AG09309 (cell line): Measurements from ENCODE around the gene CHP2.

ENCODE experiments used
- DNase-seq: peaks from one replicate; pipeline ENCODE4 v3.0.0-alpha.2; 2010; ENCODE audit warnings: low read depth
- H3K4me3 ChIP-seq: 2 replicates; pipeline ENCODE4 v1.5.1; 2011; ENCODE audit warnings: mild to moderate bottlenecking, low read depth, low read length, moderate library complexity; ENCODE audit not compliant: control insufficient read depth
- TF ChIP-seq, protein P1 (sequence below): IDR thresholded peaks from 2 replicates; pipeline ENCODE4 v1.5.1; 2011; ENCODE audit warnings: mild to moderate bottlenecking, low read depth, low read length, inconsistent platforms; ENCODE audit not compliant: insufficient read depth, control insufficient read depth; ENCODE audit errors: missing control alignments

CHP2 gene

DNA sequence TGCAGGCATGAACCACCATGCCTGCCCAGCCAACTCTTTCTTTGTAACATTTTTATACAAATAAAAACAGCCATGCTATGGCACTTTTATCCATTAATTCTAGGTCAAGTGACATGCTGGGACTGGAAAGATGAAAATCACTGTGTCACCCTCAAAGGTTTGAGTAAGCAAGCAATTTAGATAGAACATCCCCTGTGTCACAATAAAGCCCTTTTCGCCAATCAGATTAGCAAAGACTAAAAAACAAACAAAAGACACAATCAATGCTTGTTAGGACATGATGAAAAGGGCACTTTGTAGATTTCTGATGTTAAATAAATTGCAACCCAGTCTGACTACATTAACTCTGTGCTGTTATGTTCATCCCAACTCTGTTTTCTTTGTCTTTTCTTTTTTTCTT lies 26.4 kb downstream of the CHP2 start:
- DNase-seq: no peak
- no peak overlapping the region for H3K4me3 ChIP-seq
- TF ChIP-seq, protein P1, sequence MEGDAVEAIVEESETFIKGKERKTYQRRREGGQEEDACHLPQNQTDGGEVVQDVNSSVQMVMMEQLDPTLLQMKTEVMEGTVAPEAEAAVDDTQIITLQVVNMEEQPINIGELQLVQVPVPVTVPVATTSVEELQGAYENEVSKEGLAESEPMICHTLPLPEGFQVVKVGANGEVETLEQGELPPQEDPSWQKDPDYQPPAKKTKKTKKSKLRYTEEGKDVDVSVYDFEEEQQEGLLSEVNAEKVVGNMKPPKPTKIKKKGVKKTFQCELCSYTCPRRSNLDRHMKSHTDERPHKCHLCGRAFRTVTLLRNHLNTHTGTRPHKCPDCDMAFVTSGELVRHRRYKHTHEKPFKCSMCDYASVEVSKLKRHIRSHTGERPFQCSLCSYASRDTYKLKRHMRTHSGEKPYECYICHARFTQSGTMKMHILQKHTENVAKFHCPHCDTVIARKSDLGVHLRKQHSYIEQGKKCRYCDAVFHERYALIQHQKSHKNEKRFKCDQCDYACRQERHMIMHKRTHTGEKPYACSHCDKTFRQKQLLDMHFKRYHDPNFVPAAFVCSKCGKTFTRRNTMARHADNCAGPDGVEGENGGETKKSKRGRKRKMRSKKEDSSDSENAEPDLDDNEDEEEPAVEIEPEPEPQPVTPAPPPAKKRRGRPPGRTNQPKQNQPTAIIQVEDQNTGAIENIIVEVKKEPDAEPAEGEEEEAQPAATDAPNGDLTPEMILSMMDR: no peak

DNA sequence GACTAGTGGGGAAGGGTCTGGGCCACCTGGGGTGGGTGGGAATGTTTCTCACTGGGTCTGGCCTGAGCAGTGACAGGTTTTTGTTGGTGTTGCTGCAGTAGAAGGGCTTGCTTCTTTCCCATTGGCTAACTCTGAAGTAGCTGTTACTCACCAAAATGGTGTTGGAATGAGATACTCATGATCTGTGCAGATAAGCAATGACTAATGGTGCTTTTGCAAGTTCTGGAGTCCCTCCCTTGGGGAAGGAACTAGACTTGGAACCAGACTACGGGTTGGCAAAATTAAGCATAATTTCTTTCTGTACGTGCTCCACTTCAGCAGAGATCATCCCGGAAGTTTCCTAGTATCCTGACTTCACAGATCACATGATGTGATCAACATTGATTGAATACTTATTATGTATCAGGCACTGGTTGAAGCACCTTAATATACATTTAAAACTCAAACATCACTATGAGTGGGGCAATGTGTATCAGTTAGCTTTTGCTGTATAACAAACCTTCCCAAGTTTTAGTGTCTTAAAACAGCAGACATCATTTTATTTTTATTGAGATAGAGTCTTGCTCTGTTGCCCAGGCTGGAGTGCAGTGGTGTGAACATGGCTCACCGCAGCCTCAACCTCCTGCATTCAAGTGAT lies 30.1 kb downstream of the CHP2 start:
- H3K4me3 ChIP-seq: no peak overlapping the region
- DNase-seq: no peak
- TF ChIP-seq, protein P1: no peak

DNA sequence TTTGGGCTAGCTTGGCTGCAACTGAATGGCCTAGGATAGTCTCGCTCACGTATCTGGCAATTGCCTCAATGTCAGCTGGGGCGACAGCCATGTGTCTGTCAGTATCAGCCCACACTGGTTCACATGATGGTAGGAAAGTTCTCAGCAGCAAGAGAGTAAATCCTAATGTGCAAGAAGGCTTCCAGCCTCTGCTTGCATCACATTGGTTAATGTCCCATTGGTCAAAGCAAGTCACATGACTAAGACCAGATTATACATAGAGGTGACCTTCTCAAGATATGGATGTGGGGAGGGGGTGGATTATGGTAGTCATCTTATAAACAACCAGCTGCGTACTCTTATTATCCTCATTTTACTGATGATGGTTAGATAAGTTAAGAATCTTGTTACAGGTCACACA lies 31.0 kb downstream of the CHP2 start:
- TF ChIP-seq, protein P1: no peak
- no peak overlapping the region for H3K4me3 ChIP-seq

DNA sequence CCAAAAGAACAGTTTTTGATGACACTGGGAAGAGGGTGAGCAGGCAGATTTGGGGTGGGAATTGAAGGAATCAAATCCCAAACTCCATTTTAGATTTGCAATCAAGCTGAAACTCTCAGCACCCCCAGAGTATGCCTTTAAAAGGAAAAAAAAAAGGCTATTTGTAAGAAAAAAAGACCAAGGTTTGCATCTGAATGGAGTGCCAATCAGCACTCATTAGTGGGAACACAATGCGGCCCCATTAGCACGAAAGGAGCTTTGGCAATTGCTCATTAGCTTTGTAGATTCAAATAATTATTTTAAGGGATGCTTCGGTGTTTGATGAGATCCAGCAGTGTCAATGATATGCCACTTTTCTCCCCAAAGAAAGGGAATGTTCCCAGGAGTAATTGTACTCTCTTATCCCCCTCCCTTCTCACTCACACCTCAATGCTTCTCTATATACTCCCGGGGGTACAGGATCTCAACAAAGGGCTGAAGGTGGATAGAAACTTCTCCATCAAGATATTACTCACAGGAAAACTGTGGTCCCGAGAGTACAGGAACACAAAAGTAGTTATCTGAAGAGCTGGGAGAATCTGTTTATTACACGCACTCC lies 32.2 kb downstream of the CHP2 start:
- TF ChIP-seq, protein P1: no peak
- DNase-seq: no peak
- no peak overlapping the region for H3K4me3 ChIP-seq

More for the DNA sequence above, 31.0 kb downstream of the CHP2 start:
- DNase-seq: no peak

DNA sequence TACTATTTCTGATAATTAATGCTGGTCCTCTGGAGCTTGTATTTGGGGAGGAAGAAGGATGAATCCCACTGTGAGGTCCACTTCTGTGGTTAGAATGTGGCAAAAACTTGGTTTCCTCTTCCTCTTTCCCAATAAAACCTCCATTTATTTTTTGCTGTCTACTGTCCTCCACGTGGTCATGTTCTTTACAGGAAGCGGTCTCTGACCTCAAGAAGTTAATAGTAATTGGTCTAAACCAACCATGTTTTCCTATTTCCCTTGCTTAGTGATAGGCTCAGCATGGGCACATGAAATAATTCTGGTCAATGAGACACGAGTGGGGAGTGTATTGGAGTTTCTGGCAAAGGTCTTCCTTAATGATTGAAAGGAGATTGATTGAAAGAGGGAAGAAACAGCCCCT lies 33.9 kb downstream of the CHP2 start:
- no peak overlapping the region for H3K4me3 ChIP-seq
- TF ChIP-seq, protein P1: no peak
- no peak for DNase-seq

DNA sequence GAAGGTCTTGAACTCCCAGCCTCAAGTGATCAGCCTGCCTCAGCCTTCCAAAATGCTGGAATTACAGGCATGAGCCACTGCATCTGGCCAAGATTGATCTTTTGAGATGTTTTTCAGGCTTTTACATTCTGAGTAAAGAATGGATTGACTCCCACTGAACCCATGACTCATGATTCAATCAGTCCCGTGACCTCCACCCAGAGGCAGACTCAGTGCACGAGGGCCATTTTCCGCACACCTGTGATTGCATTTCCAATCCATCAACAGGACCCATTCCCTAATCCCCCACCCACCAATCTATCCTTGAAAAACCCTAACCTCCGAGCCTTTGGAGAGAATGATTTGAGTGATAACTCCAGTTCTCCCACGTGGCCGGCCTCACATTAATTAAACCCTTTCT lies 40.6 kb downstream of the CHP2 start:
- TF ChIP-seq, protein P1: no peak
- DNase-seq: no peak
- H3K4me3 ChIP-seq: no peak overlapping the region
